ENCODE measurements around the gene TTC7B.

The TTC7B gene

GRCh38 chr14:90585106-90585505 is 231.1 kb downstream of the TTC7B start:
- no peak for TF ChIP-seq MAX (IDR thresholded peaks at IDR 0.05)
- no peak for TF ChIP-seq CREB1 (IDR thresholded peaks at IDR 0.05; ENCODE audit: low read depth)
- TF ChIP-seq USF1 (IDR thresholded peaks at IDR 0.05): no peak
- no peak for TF ChIP-seq EGR1 (IDR thresholded peaks at IDR 0.05)
- no peak for TF ChIP-seq NFIC (IDR thresholded peaks at IDR 0.05)
- no peak for TF ChIP-seq FOXM1 (IDR thresholded peaks at IDR 0.05; ENCODE audit: borderline replicate concordance, low read depth)
- no peak for TF ChIP-seq YY1 (IDR thresholded peaks at IDR 0.05; ENCODE audit: low read depth)
- no peak for TF ChIP-seq TEAD4 (IDR thresholded peaks at IDR 0.05)
- no peak for TF ChIP-seq TAF1 (IDR thresholded peaks at IDR 0.05; ENCODE audit: low read depth)
- TF ChIP-seq EP300 (IDR thresholded peaks at IDR 0.05; ENCODE audit: borderline replicate concordance): no peak
- TF ChIP-seq TCF12 (IDR thresholded peaks at IDR 0.05; ENCODE audit: low read depth): no peak
- no peak for TF ChIP-seq RAD21 (IDR thresholded peaks at IDR 0.05; ENCODE audit: low read depth)
- no peak for TF ChIP-seq ZBTB7A (IDR thresholded peaks at IDR 0.05; ENCODE audit: low read depth)
- TF ChIP-seq REST (IDR thresholded peaks at IDR 0.05; ENCODE audit: low read depth): no peak

GRCh38 chr14:90583916-90584605 is 232.2 kb downstream of the TTC7B start:
- no peak for TF ChIP-seq YY1 (IDR thresholded peaks at IDR 0.05; ENCODE audit: low read depth)
- no peak for TF ChIP-seq ZBTB7A (IDR thresholded peaks at IDR 0.05; ENCODE audit: low read depth)
- TF ChIP-seq REST (IDR thresholded peaks at IDR 0.05; ENCODE audit: low read depth): no peak
- no peak for TF ChIP-seq TCF12 (IDR thresholded peaks at IDR 0.05; ENCODE audit: low read depth)
- TF ChIP-seq NFIC (IDR thresholded peaks at IDR 0.05): no peak
- TF ChIP-seq TAF1 (IDR thresholded peaks at IDR 0.05; ENCODE audit: low read depth): no peak
- TF ChIP-seq CREB1 (IDR thresholded peaks at IDR 0.05; ENCODE audit: low read depth): no peak
- TF ChIP-seq MAX (IDR thresholded peaks at IDR 0.05): no peak
- TF ChIP-seq EP300 (IDR thresholded peaks at IDR 0.05; ENCODE audit: borderline replicate concordance): no peak
- no peak for TF ChIP-seq FOXM1 (IDR thresholded peaks at IDR 0.05; ENCODE audit: borderline replicate concordance, low read depth)
- TF ChIP-seq TEAD4 (IDR thresholded peaks at IDR 0.05): no peak
- TF ChIP-seq CEBPB (IDR thresholded peaks at IDR 0.05): no peak
- no peak for TF ChIP-seq USF1 (IDR thresholded peaks at IDR 0.05)
- TF ChIP-seq EGR1 (IDR thresholded peaks at IDR 0.05): no peak
- TF ChIP-seq RAD21 (IDR thresholded peaks at IDR 0.05; ENCODE audit: low read depth): no peak

GRCh38 chr14:90583427-90583826 is 232.8 kb downstream of the TTC7B start:
- TF ChIP-seq NFIC (IDR thresholded peaks at IDR 0.05) (no peak), EGR1 (IDR thresholded peaks at IDR 0.05) (no peak), MAX (IDR thresholded peaks at IDR 0.05) (no peak), EP300 (IDR thresholded peaks at IDR 0.05; ENCODE audit: borderline replicate concordance) (no peak), USF1 (IDR thresholded peaks at IDR 0.05) (no peak), ZBTB7A (IDR thresholded peaks at IDR 0.05; ENCODE audit: low read depth) (no peak), TAF1 (IDR thresholded peaks at IDR 0.05; ENCODE audit: low read depth) (no peak), REST (IDR thresholded peaks at IDR 0.05; ENCODE audit: low read depth) (no peak), CEBPB (IDR thresholded peaks at IDR 0.05) (no peak), RAD21 (IDR thresholded peaks at IDR 0.05; ENCODE audit: low read depth) (no peak)
